HG03378 (cell line): ENCODE measurements around the gene EIF4G3.
"Not testable (repeated sequence)": the region's sequence is repeated elsewhere in the genome, so short reads cannot be mapped to it uniquely, and the experiment has no call there.

Experiments
- ATAC-seq: cut with Tn5 transposase; IDR thresholded peaks from one replicate; pipeline ENCODE4 v1.9.1; 2021; ENCODE audit warnings: mild to moderate bottlenecking, moderate library complexity; ENCODE audit not compliant: unreplicated experiment

The EIF4G3 gene

DNA sequence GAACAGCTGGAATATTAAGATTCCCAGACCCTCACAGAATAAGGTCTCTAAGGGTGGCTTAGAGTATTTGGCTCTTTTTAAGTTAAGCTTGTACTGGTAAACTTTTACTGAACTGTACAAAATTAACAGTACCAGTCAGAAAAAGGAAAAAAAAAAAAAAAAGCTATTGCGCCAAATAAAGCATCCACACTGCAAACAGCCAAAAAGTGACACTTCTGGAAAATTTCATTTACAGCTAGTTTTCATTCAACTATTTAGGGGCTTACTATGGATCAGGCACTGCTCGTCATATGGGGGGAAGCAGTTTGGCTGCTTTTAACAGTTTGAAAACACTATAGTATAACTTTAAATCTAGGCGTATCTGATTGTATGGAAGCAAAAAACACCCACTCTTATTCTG lies 139.6 kb downstream of the EIF4G3 start:
- no peak for ATAC-seq

DNA sequence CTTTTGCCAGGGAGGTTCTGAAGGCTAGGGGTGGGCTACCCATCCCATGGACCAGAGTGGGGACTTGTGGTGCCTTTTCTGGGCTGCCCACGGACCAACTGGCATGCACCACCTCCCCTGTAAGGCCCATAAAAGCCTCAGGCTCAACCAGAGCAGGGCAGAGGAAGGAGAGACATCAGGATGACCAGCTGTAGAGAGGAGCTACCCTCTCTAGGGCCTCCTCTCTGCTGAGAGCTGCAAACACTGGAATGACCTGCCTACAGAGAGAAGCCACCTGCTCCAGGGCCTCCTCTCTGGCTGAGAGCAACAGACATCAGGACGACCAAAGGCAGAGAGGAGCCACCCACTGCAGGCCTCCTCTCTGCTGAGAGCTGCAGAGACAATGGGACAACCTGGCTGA lies 140.9 kb downstream of the EIF4G3 start:
- ATAC-seq, result no peak

DNA sequence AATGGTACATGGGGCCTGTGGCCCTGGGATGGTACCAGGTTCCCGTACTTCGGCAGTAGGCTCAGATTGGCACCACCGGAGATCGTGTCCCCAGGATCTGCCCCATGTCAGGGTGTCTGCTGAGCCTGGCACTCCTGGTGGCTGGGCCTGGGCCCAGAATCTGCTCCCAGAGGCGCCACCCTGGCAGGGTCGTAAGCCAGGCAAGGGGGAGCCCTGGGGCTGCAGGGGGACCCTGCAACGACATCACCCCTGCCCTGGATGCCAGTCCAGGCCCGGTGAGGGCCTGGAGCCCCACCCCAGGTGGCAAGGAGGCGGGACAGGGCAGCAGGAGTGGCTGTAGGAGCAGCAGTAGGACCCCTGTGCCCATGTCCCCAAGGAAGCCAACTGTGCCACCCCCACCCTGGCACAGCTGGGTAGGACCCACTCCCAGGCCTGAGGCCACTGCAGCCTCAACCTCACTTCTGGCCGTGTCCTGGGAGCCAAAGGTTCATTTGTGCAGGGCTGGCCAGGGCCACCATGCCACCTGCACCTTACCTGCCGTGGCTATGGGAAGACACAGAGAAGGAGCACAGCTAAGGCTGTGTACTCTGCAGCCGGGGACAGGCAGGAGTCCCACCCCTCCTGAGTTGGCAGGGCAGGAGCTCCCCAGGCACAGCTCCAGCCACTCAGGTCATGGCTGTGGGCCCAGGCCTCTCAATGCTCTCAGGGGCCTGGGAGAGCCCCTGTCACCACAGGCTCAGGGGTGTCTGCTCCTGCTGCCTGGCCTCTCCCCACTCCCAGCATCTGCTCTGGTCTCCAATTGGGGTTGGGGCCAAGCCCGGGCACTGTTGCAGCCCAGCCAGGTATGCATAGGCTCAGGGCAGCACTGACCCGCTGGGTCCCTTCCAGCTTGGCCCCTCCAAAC lies 141.7 kb downstream of the EIF4G3 start:
- ATAC-seq, result no peak

DNA sequence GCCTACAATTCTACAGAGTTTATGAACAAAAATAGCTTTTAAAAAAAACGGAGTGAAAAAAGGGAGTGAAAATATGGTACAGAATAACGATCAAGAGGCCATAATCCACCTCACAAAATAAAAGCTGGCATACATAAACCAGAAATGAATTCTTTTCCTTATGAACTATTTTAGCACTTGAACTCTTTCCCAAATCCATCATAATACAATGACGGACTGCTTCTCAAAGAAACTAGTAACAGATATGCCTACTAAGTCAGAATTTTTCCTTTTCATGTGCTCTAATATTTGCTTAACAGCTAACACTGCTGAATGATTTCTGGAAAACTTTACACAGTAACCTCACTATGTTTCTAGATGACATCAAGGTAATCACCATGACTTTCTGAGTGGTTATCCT lies 144.0 kb downstream of the EIF4G3 start:
- no peak for ATAC-seq

DNA sequence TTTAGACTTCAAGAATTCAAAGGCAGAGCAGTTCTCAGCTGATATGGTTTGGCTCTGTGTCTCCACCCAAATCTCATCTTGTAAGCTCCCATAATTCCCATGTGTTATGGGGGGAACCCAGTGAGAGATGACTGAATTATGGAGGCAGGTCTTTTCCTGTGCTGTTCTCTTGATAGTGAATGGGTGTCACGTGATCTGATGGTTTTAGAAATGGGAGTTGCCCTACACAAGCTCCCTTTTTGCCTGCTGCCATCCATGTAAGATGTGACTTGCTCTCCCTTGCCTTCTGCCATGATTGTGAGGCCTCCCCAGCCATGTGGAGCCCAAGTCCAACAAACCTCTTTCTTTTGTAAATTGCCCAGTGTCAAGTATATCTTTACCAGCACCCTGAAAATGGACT lies 146.5 kb downstream of the EIF4G3 start:
- ATAC-seq, result no peak

DNA sequence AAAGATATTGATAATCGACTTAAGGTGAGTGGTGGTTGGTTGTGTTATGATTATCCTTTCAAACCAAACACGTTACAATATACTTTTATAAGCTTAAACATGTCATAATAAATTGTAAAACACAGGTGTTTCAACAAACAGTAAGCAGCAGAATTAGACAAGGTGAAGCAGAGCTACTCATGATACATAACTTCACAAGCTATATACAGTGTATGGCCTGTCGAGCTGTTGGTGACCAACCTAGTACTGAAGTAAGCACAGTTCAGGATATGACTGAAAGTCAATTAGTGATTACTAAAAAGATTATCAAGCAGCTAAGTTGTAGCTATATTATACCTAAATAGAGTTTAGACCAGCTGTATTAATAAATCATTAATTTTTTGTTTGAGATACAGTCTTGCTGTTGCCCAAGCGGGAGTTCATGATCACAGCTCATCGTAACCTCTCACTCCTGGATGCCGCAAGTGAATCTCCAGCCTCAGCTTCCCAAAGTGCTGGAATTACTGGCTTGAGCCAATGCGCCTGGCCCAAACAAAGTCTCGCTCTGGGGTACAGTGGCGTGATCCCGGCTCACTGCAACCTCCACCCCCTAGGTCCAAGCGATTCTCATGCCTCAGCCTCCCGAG lies 148.1 kb downstream of the EIF4G3 start:
- ATAC-seq, result no peak

DNA sequence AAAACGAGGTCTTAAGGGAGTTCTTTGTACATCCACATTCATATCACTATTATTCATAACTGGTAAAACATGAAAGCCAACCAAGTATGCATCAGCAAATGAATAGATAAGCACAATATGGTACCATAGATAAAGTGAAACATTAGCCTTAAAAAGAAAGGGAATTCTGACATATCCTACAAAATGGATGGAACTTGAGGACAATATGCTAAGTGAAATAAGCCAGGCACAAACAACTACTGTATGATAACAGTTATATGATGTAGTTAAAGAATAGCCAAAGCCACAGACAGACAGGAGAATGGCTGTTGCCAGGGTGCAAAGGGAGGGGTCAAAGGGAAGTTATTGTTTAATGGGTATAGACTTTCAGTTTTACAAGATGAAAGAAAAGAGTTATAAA lies 148.9 kb downstream of the EIF4G3 start:
- ATAC-seq, result no peak

DNA sequence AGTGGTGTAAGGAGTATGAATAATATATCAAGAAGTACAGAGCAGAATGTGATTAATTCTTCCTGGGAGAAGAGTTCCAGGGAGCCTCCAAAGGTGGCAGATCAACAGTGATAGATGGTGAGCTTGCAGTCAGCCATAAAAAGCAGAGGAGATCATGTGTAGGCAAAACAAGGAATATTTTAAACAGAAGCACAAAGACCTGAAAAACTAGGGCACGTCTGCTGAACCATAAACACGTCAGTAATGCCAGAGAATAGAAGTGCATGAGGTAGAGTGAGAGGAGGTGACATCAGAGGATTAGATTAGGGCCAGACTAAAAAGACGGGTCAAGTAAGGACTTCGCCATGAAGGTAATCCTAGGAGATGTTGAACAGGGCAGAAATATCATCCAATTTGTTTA lies 151.8 kb downstream of the EIF4G3 start:
- no peak for ATAC-seq

DNA sequence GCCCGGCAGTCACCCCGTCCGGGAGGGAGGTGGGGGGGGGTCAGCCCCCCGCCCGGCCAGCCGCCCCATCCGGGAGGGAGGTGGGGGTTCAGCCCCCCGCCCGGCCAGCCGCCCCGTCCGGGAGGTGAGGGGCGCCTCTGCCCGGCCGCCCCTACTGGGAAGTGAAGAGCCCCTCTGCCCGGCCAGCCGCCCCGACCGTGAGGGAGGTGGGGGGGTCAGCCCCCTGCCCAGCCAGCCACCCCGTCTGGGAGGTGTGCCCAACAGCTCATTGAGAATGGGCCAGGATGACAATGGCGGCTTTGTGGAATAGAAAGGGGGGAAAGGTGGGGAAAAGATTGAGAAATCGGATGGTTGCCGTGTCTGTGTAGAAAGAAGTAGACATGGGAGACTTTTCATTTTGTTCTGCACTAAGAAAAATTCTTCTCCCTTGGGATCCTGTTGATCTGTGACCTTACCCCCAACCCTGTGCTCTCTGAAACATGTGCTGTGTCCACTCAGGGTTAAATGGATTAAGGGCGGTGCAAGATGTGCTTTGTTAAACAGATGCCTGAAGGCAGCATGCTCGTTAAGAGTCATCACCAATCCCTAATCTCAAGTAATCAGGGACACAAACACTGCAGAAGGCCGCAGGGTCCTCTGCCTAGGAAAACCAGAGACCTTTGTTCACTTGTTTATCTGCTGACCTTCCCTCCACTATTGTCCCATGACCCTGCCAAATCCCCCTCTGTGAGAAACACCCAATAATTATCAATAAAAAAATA lies 152.4 kb downstream of the EIF4G3 start:
- not testable (repeated sequence) for ATAC-seq

DNA sequence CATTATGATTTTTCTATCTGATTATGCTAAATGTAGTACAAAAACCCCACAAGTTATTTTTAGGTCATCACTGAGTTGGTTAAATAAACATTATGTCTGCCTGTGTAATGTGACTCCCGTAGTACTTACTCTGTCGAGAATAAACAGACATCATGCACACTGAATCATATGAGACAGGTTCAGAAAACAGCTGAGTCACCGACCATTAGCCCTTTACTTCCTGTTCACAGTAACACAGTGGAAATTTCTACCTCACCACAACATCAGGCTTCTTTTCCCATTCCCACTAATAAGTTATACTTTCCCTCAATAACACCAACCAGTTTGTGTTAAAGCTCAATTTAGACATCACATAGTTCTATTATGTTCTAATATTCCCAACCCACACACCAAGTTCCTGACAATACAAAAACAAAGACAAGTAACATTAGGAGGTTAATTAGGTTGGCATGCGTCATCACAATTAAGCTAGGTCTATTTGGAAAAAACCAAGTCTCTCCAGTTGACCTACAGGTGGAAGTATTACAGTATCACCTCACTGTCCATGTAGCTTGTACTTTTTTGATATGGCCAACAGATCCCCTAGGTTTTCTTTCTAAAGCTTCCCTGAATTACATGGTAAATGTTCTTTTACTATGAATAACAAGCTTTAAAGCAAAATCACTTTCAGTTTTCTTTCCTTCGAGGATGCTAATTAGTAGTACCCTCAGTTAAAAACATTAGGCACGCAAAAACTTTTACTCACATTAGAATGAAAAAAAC lies 154.2 kb downstream of the EIF4G3 start:
- peak; percentile 92 for ATAC-seq

DNA sequence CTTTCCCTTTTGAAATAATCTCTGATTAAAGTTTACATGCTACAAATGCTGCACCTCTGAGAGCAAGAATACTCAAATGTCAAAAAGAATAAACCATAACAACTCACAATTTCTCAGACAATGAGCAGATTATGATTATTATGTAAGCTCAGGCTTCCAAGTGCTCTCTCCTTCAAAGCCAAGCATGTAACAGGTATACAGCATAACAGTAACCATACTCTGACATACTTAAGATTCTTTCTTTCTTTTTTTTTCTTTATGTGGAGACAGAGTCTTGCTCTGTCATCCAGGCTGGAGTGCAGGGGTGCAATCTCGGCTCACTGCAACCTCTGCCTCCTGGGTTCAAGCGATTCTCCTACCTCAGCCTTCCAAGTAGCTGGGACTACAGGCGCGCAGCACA lies 155.4 kb downstream of the EIF4G3 start:
- ATAC-seq, result no peak

DNA sequence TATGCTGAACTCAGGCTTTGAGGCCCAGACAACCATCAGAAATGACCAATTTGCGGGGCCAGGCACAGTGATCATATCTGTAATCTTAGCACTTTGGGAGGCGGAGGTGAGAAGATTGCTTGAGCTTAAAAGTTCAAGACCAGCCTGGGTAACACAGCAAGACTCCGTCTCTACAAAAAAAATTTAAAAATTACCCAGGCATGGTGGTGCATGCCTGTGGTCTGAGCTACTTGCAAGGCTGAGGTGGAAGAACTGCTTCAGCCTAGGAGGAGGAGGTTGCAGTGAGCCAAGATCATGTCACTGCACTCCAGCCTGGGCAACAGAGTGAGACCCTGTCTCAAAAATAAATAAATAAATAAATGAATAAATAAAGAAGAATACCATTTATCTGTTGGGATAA lies 156.5 kb downstream of the EIF4G3 start:
- no peak for ATAC-seq

DNA sequence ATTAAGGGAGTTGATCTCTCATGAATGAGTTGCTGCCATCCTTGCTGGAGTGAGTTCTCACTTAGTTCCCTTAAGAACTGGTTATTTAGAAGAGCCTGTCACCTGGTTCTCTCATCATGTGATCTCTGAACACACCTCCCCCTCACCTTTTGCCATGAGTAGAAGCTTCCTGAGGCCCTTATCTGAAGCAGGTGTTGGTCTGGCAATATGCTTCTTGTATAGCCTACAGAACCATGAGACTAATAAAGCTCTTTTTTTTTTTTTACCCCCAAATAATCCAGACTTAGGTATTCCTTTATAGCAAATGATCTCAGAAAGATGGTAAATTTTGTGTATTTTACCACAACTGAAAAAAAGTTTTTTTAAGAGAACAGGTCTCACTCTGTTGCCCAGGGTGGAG lies 158.0 kb downstream of the EIF4G3 start:
- no peak for ATAC-seq

DNA sequence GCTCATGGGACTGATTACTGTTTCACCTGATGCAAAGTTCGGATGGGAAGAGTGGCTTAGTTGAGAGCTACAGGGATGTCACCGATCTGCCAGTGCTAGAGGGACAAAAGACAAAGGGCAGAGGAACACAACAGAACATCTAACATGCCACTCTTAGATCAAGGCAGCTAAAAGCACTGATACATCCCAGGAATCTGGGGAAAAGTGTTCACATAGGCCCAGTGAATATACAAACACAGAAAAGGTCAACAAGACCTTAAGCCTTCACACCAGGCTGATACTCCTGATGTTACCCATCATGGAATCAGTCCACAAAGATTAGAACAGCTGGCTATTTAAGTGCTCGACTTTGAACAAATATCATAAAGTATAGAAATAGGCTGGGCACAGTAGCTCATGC lies 163.2 kb downstream of the EIF4G3 start:
- ATAC-seq, result no peak

DNA sequence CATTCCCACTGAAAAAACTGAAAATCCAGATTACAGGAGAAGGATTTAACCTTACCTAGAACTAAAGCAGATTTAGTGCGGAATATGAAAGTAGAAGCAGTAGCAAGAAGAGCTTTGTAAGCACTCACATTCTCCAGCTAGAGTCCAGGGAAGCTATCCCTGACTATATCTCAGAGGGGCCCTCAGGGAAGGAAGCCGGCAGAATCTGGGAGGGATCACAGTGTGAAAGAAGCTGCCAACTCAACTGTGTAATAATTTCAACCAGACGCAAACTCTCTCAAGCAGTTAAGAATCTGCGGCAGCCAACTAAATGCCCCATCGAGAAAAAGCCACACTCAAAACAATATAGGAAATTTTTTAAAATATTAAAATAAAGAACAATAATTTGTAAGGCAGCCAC lies 163.8 kb downstream of the EIF4G3 start:
- ATAC-seq, result no peak

DNA sequence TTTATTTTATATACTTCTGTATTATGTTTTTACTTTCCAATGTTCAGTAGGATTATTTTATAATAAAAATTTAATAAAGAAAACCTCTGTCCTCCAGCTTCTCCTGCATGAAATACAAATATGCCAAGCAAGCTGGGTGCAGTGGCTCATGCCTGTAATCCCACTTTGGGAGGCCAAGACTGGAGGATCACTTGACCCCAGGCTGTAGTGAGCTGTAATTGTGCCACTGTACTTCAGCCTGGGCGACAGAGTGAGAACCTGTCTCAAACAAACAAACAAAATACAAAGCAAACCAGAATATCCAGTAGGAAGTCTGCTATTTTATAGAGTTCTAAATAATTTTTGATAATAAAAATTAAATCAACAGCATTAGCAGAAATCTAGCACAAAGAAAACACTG lies 168.8 kb downstream of the EIF4G3 start:
- ATAC-seq, result no peak

DNA sequence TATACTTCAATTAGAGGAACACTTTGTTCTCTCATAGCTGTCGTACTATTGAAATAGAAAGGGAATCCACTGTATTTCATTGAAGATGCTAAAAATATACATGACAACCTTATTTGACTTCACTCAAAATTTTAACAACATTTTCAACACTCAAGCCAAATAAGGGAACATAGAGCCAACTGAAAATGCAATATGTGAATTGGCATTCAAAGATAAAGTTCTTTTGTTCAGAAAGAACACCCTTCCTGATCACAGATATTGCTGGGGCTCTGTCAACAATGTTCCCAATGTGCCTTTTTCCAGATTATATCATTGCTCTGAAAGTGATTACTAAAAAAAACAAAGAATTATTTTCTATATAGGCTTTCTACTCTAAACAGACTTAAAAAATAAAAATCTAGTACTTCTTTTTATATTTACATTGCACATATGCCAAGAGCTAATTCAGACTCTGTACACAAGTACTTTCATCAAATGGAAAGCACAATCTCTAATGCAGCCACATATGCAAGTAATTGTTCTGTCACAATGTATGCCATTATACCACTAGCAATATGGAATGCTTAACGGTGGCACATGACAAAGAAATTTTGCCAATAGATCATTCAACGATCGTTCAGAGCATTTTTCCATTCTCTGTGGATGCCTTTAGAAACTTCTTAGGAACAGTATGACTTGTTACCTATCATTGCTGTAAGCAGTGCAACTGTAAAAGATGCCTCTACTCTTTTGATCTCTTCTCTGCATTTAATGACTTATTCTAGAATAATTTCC lies 171.0 kb downstream of the EIF4G3 start:
- ATAC-seq, result no peak

DNA sequence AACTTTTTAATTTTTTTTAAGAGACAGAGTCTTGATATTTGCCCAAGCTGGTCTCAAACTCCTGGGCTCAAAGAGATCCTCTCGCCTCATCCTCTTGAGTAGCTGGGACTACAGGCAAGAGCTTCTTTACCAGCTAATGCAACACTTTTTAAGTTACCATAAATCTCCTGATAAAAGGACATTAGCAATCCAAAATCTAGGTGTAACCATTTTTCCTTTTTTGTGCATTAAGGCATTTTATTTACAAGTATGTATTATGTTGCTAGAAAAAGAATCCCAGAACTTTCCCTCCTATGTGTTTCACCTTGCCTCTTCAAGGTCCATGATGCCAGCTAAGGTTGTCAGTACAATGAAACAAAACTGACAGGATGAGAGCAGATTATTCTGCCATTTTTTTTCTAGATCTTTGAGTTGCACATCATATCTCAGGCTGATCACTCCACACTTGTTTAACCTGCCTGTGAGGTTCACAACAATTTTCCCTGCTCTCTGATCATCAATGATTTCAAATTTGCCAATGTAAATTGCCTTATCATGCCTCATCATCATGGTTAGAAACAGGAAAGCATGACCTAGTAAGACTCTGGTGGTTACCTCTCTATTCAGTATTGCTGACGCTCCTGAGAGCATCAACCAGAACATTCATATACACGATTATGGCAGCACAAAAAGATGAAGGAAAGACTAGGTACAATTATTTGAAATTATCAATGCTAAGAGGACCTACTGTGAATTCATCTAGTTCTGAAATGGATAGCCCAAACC lies 173.2 kb downstream of the EIF4G3 start:
- ATAC-seq, result no peak

DNA sequence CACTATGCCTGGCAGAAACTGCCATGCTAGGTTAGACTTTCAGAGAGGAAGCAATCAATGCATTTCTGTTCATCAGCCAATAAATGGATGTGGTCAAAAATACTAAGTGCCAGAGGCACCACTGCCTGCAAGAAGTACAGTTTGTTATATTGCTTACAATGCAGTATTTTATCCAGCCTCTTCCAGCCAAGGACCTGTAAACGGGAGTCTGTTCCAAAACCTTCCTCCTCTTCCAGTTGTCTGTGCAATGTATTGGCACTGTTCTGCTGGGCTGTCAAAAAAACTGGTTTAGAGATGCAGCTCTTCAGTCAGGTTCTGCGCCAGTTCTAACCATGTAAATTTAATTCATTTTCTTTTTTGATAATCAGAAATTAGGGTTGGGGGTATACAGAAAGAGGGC lies 175.7 kb downstream of the EIF4G3 start:
- ATAC-seq, result no peak

DNA sequence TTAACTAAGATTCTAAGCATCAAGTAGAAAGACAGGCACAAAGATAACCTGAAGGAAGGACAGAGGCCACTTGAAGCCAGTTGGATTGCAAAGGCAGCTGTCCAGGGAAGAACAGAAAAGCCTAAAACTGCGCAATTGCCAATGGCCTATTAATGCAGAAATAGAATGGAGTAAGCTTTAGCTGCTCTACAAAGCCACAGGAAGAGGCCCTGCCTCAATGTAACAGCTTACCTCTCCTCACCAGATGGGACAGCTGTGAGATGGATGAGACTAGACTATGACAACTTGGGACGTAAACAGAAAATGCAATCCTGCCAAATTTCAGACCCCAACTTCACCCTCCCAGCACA lies 176.5 kb downstream of the EIF4G3 start:
- ATAC-seq, result no peak
